ENCODE measurements around the gene MYRFL. TPM values are rescaled to one million over a fixed set of nuclear protein-coding genes. Genes with fewer than 3 reads are reported as not detected.
"Not testable (repeated sequence)": the region's sequence is repeated elsewhere in the genome, so short reads cannot be mapped to it uniquely, and the experiment has no call there.

Gene MYRFL
- total RNA-seq, 1 donor from 2014 or later, result not detected

DNA sequence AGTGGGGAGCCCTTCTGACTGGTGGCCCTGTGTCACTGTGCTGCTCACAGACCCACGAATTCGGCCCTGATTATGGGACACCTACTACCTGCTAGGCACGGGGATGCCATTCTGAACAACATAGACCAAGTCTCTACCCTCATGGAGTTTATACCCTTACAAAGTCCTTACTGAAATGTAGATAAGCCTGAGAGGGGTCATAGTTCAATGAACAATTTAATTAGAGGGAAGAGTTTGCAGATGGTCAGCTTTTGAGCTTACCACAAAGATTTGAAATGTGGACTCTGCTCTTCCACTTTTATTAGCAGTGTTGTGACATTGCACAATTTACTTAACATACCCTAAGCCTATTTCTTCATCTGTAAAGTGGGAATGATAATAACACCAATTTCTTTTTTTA is 161.1 kb downstream of the MYRFL start:
- DNase-seq (ENCODE audit: low read depth), result no peak
- TF ChIP-seq, protein P1, sequence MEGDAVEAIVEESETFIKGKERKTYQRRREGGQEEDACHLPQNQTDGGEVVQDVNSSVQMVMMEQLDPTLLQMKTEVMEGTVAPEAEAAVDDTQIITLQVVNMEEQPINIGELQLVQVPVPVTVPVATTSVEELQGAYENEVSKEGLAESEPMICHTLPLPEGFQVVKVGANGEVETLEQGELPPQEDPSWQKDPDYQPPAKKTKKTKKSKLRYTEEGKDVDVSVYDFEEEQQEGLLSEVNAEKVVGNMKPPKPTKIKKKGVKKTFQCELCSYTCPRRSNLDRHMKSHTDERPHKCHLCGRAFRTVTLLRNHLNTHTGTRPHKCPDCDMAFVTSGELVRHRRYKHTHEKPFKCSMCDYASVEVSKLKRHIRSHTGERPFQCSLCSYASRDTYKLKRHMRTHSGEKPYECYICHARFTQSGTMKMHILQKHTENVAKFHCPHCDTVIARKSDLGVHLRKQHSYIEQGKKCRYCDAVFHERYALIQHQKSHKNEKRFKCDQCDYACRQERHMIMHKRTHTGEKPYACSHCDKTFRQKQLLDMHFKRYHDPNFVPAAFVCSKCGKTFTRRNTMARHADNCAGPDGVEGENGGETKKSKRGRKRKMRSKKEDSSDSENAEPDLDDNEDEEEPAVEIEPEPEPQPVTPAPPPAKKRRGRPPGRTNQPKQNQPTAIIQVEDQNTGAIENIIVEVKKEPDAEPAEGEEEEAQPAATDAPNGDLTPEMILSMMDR (conservative IDR thresholded peaks at IDR 0.05; ENCODE audit: low read depth, low read length), result no peak
- no peak overlapping the region for H3K4me3 ChIP-seq (ENCODE audit: low read depth, low read length)

DNA sequence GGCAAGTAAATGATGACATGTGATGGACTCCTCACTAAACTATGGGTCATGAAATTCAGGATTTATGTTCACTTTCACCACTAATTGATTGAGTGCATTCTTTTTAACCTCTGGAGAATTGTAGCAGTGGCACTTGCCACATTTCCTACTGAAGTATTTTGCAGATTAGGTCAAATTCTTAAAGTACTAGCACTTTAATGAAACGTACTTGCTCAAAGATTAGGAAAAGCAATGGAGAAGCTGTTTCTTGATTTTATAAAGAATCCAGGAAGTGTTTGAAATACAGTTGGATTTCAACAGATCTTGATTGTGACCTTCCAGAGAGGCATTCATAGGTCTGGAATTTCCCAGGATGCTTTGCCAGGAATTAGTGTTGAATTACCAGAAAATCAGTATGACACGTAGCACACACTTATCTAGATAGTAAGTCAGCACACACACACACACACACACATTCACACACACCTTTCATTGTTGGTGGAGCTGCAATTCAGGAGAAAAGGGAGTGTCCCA is 162.6 kb downstream of the MYRFL start:
- DNase-seq (ENCODE audit: low read depth), result peak; percentile 90
- no peak overlapping the region for H3K4me3 ChIP-seq (ENCODE audit: low read depth, low read length)
- TF ChIP-seq, protein P1 (conservative IDR thresholded peaks at IDR 0.05; ENCODE audit: low read depth, low read length), result no peak

DNA sequence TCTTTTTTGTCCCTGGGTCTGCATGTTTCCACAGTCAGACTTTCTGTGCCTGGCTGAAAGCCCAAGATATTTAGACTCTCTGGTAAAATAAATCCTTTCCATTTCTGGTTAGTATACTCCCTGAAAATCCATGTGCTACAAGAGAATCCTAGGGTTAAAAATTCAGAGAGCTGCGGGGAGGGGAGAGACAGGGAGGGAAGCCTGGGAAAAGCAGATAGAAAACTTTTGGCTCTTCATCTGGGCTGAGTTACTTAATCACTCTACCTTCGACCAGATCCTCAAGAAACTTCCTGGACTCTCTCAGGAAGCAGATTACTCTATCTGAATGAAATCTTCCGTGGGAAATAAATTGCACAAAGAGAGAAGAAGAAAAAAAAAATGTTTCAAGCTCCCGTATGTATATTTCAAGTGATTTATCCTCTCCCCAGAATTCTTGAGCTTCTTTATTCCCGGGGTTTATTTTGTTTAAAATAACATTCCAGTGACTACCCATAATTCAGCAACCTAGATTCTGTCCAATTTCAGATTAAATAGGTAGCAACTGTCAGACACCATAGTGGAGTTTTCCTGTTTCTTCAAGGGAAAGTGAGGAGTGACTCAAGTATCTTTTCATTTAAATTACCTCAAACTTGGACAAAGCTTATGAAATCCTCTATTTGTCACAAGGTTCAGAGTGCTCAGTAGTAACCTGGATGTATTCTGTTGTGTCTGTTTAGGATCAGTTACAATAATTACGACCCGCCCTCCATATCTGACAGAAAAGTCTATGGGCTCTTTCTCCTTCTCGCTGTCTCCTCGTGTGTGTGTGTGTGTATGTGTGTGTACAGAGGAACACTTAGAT is 163.7 kb downstream of the MYRFL start:
- H3K4me3 ChIP-seq (ENCODE audit: low read depth, low read length), result no peak overlapping the region
- DNase-seq (ENCODE audit: low read depth), result no peak
- TF ChIP-seq, protein P1 (conservative IDR thresholded peaks at IDR 0.05; ENCODE audit: low read depth, low read length), result no peak

DNA sequence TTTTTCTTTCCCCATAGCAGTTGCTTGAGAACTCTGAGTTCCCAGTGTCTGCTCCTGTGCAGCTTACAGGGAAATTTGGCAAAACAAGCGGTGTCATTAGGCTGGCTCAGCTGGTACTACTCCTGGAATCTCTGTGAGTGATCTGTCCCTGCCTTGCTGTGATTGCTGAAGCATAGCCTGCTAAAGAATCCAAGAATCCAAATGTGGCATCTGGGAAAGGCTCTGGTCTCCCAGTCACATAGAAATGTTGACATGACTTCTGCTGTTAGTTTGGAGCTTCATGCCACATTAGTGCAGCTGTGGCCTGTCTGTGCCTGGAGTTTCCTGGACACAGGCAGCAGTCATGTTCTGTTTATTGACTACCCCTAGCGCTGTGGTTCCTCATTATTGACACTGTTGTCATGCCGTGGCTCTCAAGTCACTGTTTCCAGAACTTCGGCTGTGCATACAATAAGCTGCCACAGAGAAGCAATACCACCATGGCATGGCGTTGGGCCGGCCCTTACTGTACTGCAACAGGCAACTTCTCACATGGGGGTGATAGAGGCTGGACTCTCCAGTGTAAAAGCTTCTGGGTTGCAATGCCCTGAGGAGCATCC is 166.8 kb downstream of the MYRFL start:
- TF ChIP-seq, protein P1 (conservative IDR thresholded peaks at IDR 0.05; ENCODE audit: low read depth, low read length), result no peak
- no peak for DNase-seq (ENCODE audit: low read depth)
- H3K4me3 ChIP-seq (ENCODE audit: low read depth, low read length), result no peak overlapping the region

DNA sequence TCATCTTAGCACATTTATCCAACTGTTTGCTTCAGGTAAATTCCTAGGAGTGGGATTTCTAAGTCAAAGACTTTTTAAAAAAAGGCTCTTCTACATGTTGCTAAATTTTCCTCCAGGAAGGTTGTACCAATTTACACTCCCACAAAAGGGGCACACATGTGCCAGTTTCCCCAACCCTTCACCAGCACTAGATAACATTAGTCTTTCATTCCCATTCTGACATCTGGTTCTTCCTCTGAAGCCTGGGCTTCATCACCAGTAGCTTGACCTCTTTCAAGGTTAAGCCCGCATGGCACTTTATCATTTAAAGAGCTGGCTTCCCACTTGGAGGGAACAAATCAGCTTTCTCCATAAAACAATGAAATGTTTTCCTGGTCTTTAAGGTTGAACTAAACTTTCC is 168.4 kb downstream of the MYRFL start:
- no peak for DNase-seq (ENCODE audit: low read depth)
- TF ChIP-seq, protein P1 (conservative IDR thresholded peaks at IDR 0.05; ENCODE audit: low read depth, low read length), result no peak
- no peak overlapping the region for H3K4me3 ChIP-seq (ENCODE audit: low read depth, low read length)

DNA sequence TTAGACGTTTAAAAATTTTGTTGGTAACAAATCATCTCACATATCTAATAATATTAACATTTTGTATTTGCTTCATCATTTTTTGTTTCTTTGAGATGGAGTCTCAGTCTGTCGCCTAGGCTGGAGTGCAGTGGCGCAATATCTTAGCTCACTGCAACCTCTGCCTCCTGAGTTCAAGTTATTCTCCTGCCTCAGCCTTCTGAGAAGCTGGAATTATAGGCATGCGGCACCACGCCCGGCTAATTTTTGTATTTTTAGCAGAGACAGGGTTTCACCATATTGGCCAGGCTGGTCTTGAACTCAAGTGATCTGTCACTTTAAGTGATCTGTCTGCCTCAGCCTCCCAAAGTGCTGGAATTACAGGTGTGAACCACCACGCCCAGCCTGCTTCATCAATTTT is 169.1 kb downstream of the MYRFL start:
- DNase-seq (ENCODE audit: low read depth); H3K4me3 ChIP-seq (ENCODE audit: low read depth, low read length): not testable (repeated sequence)

DNA sequence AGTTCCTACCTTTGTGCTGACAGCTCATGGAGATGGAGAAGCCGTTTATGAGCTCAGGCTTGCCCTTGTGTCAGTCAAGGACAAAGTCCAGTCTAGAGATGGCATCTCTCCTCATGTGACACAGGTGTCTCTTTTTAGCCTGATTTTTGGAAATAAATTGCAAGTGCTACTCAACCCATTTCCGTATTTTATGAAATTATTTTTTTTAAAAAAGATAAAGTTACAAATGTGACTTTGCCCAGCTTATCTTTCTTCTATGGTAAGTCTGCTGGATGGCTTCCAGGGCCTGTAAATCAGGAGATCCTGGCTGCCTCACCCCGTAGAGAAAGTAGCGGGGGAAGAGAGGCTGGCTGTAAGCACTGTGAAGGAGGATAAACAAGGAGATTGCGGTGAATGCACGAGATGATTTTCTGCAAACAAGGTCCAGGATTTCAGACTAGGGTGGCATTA is 169.7 kb downstream of the MYRFL start:
- no peak for DNase-seq (ENCODE audit: low read depth)

More for the DNA sequence above, 169.7 kb downstream of the MYRFL start:
- no peak overlapping the region for H3K4me3 ChIP-seq (ENCODE audit: low read depth, low read length)
- TF ChIP-seq, protein P1 (conservative IDR thresholded peaks at IDR 0.05; ENCODE audit: low read depth, low read length), result no peak
